ENCODE results near the gene GIMAP1. TPM values are rescaled to one million over a fixed set of nuclear protein-coding genes. Genes with fewer than 3 reads are reported as not detected.

The GIMAP1 gene
- polyA plus RNA-seq, 5 donors: 4.6 to 6.7 (median 5.7) TPM

DNA sequence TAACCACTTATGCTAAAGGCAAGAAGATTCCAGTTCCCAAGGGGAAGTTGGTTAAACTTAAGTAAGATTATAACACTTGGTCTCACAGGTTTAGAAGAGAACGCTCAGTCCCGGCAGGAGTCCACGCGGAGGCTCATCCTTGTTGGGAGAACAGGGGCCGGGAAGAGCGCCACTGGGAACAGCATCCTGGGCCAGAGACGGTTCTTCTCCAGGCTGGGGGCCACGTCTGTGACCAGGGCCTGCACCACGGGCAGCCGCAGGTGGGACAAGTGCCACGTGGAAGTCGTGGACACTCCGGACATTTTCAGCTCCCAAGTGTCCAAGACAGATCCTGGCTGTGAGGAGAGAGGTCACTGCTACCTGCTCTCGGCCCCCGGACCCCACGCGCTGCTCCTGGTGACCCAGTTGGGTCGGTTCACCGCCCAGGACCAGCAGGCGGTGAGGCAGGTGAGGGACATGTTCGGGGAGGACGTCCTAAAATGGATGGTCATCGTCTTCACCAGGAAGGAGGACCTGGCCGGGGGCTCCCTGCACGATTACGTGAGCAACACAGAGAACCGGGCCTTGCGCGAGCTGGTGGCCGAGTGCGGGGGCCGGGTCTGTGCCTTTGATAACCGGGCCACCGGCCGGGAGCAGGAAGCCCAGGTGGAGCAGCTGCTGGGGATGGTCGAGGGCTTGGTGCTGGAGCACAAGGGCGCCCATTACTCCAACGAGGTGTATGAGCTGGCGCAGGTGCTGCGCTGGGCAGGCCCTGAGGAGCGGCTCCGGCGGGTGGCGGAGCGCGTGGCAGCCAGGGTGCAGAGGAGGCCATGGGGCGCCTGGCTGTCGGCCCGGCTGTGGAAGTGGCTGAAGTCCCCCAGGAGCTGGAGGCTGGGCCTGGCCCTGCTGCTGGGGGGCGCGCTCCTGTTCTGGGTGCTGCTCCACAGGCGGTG, 3.8 kb downstream of the GIMAP1 start:
- DNase-seq: no peak

DNA sequence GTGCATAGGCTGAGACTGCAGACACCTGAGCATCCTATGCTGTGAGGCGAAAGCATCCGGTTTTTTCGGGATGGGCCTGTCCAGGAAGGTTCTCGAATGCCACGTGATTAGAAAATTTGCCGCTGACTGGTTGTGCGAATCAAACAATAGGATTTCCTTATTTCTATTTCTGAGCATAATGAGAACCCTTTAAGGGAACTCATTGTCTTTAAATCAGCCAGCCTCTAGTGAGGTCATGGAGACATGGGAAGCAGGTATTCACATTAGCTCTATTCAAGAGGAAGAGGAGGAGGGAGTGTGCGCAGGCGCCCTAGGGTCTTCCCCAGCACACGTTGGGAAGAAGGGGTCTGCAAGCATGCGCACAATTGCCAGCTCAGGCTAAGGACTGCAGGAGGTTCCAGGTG, 5.6 kb downstream of the GIMAP1 start:
- DNase-seq: no peak

DNA sequence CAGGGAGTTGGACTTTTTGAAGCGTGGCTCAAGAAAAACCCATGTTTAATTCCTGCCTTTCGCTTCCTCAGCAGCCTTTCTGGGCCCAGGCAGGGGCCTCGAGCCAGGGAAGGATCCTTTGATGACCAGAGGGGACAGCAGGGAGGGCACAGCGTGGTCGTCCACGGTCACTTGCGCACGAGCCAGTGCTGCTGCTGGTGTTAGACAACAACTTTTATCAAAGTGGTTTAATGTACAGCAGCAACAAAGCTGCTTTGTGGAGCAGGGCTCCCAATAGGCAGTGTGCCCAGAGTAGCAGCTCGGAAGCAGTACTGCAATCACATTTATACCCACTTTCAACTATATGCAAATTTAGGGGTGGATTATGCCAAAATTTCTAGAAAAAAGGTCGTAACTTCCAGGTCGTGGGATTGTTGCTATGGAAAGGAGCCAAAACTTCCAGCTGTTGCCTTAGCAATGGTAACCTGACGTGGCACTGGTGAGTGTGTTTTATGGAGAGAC, 6.1 kb downstream of the GIMAP1 start:
- peak in 1 of 2 donors; percentile 23 for DNase-seq

DNA sequence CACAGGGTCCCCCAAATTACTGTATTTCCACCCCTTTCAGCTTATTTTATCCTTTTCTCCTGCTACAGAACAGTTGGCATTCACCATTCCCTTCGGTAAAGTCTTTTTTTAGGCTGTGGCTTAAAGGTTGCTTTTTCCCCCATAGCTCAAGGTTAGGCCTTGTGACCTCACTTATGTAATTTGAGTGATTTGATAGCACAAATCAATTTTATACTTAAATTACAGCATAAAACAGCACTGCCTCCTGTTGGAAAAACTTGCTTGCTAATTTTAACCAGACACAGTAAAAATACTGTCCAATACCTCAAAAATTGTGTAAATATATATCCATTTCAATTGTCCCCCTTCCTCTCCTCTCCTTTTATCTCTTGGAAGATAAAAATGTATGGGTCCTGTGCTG, 7.1 kb downstream of the GIMAP1 start:
- DNase-seq: no peak

DNA sequence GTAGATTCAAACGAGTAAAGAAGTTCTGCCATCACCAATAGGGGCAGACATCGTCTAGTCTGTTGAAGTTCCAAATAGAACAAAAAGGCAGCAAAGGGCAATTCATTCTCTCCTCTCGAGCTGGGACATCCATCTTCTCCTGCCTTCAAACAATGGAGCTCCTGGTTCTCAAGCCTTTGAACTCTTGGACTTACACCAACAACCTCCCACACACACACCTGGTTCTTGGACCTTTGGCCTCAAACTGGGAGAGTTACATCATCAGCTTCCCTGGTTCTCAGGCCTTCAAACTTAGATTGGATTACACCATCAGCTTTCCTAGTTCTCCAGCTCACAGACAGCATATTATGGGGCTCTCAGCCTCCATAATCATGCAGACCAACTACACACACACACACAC, 11.0 kb downstream of the GIMAP1 start:
- DNase-seq: no peak

DNA sequence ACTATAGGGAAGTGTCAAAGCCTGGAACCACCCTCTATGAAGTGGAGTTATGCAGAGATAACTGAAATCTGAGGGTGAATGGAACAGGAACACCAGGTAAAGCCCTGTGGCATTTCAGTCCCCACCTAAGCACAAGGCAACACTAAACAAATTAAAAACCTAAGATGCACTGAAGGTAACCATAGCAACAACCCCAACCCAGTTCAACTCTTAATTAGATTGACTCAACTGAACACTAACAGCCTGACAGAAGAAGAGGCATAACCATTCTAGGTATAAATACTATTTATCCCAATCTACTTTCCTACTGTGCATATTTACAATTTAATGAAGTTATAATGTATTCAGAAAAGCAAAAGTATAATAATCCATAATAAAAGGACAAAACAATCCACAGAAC, 11.6 kb downstream of the GIMAP1 start:
- no peak for DNase-seq

DNA sequence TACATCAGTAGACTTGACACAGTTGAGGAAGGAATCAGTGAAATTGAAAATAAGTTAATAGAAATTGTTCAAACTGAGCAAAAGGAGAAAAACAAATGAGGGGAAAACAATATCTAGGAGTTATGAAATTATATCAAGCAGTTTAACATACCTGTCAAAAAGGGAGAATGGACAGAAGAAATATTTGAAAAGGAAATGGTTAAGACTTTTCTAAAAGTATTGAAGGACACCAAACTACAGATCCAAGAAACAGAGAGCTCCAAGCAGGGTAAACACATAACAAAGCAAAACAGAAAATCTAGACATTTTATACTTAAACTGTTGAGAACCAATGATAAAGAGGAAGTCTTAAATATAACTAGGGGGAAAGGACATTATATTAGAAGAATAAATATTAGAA, 12.2 kb downstream of the GIMAP1 start:
- no peak for DNase-seq

- no peak for DNase-seq
Measured at GRCh38 chr7:150731916-150732315, 15.5 kb downstream of the GIMAP1 start.

GRCh38 chr7:150732786-150733481, 16.5 kb downstream of the GIMAP1 start:
- no peak for DNase-seq

GRCh38 chr7:150733482-150734095, 17.2 kb downstream of the GIMAP1 start:
- DNase-seq: no peak

GRCh38 chr7:150734254-150734653, 17.8 kb downstream of the GIMAP1 start:
- DNase-seq: no peak

DNA sequence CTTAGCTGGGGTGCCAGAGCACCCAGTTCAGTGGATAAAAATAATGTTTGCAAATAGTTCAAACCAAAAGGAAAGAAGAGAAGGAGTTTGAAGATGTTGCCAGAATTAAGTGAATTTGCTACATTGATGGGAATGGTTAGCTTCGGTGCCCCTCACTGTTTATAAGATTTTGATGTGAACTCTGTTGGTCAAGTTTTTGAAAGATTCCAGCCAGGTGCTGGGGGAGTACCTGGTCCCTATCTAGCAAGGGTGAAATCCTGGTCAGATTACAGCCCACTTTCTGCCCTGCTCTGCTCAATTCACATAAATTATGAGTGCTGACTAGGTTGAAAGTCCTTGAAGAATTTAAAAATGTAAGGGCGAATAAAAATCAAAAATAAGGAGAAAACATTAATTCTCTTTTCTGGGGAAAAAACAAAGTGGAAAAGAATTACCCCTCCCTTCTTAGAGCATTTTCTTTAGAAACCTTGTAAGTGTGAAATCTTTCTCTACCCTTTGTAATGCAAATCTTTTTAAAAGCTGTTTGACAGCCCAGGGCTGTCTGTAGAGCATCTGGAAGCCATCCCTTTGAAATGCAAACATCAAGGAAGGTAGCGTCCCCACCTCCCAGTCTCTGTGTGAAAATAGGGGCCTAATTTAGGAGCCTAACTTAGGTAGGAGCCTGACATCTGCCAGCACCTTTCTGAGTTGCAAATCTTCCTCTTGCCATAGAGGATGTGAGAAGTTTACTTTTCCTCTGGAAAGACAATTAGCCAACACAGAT, 19.4 kb downstream of the GIMAP1 start:
- DNase-seq: no peak

DNA sequence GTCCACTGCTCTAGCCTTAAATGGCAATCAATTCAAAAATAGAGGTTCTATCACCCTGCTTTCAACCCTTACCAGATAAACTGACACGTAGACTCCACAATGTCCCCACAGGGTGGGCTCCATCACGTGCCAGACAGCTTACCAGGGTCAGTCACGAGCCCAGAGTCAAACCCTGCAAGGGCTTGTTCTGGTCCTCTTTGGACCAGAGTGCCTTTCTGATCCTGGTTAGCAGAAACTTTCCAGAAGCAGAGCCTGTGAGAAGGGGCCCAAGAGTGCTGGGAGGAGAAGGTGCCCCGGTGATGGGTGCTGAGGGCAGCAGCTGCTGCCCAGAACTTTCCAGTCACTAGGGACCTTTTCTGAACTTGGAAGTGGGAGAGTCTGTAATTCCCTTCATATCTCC, 20.5 kb downstream of the GIMAP1 start:
- no peak for DNase-seq

GRCh38 chr7:150737265-150738055, 21.0 kb downstream of the GIMAP1 start, which contains the start of gene GIMAP5:
GIMAP5 (plus strand) TSS chr7:150737418; CDS start chr7:150740885, 3,467 bp downstream.
- DNase-seq: no peak

GRCh38 chr7:150738092-150738491, 21.7 kb downstream of the GIMAP1 start:
- DNase-seq: no peak

GRCh38 chr7:150738591-150739001, 22.2 kb downstream of the GIMAP1 start:
- no peak for DNase-seq

GRCh38 chr7:150739033-150739432, 22.6 kb downstream of the GIMAP1 start:
- DNase-seq: no peak

- DNase-seq: no peak
Measured at GRCh38 chr7:150740053-150740452, 23.6 kb downstream of the GIMAP1 start.

DNA sequence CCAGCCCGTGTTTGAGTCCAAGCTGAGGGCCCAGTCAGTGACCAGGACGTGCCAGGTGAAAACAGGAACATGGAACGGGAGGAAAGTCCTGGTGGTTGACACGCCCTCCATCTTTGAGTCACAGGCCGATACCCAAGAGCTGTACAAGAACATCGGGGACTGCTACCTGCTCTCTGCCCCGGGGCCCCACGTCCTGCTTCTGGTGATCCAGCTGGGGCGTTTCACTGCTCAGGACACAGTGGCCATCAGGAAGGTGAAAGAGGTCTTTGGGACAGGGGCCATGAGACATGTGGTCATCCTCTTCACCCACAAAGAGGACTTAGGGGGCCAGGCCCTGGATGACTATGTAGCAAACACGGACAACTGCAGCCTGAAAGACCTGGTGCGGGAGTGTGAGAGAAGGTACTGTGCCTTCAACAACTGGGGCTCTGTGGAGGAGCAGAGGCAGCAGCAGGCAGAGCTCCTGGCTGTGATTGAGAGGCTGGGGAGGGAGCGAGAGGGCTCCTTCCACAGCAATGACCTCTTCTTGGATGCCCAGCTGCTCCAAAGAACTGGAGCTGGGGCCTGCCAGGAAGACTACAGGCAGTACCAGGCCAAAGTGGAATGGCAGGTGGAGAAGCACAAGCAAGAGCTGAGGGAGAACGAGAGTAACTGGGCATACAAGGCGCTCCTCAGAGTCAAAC, 26.0 kb downstream of the GIMAP1 start:
- no peak for DNase-seq

GRCh38 chr7:150744041-150744656, 27.7 kb downstream of the GIMAP1 start:
- no peak for DNase-seq

Measured in right lung (tissue), 5 donors.